Measurements from ENCODE around the gene ERC2.

ERC2 gene

GRCh38 chr3:55965776-55966175 is 502.5 kb downstream of the ERC2 start:
- no peak for DNase-seq

GRCh38 chr3:55964491-55964985 is 503.7 kb downstream of the ERC2 start:
- no peak for DNase-seq

- no peak for DNase-seq
Measured at GRCh38 chr3:55963601-55964000, 504.7 kb downstream of the ERC2 start.

- no peak for DNase-seq
Measured at GRCh38 chr3:55959471-55960080, 508.7 kb downstream of the ERC2 start.

GRCh38 chr3:55958605-55959004 is 509.7 kb downstream of the ERC2 start:
- DNase-seq: no peak

GRCh38 chr3:55955891-55956477 is 512.3 kb downstream of the ERC2 start:
- no peak for DNase-seq

GRCh38 chr3:55951388-55951787 is 516.9 kb downstream of the ERC2 start:
- no peak for DNase-seq

GRCh38 chr3:55947406-55947805 is 520.9 kb downstream of the ERC2 start:
- DNase-seq: no peak

GRCh38 chr3:55946574-55947160 is 521.6 kb downstream of the ERC2 start:
- DNase-seq: no peak

GRCh38 chr3:55942868-55943267 is 525.4 kb downstream of the ERC2 start:
- DNase-seq: no peak

GRCh38 chr3:55939287-55939686 is 529.0 kb downstream of the ERC2 start:
- DNase-seq: no peak

- no peak for DNase-seq
Measured at GRCh38 chr3:55937301-55937700, 531.0 kb downstream of the ERC2 start.

- no peak for DNase-seq
Measured at GRCh38 chr3:55936549-55937052, 531.7 kb downstream of the ERC2 start.

- no peak for DNase-seq
Measured at GRCh38 chr3:55935241-55935640, 533.0 kb downstream of the ERC2 start.

- no peak for DNase-seq
Measured at GRCh38 chr3:55934771-55935170, 533.5 kb downstream of the ERC2 start.

- no peak for DNase-seq
Measured at GRCh38 chr3:55929154-55929869, 539.0 kb downstream of the ERC2 start.

GRCh38 chr3:55923626-55924025 is 544.6 kb downstream of the ERC2 start:
- DNase-seq: no peak

- DNase-seq: no peak
Measured at GRCh38 chr3:55923207-55923606, 545.1 kb downstream of the ERC2 start.

GRCh38 chr3:55912880-55913279 is 555.4 kb downstream of the ERC2 start:
- DNase-seq: no peak

- DNase-seq: no peak
Measured at GRCh38 chr3:55911266-55911665, 557.0 kb downstream of the ERC2 start.

- no peak for DNase-seq
Measured at GRCh38 chr3:55910543-55910942, 557.7 kb downstream of the ERC2 start.

- no peak for DNase-seq
Measured at GRCh38 chr3:55909373-55909772, 558.9 kb downstream of the ERC2 start.

- no peak for DNase-seq
Measured at GRCh38 chr3:55907616-55908015, 560.7 kb downstream of the ERC2 start.

- no peak for DNase-seq
Measured at GRCh38 chr3:55906896-55907295, 561.4 kb downstream of the ERC2 start.

Data from activated naive CD4-positive, alpha-beta T cell treated with anti-CD3 and anti-CD28 coated beads, Interleukin-2, amount 50 U/mL, for 16 hours (primary cell).